Ishikawa (cell line): Measurements from ENCODE around the gene VEGFD.

Experiments used
- CEBPB ChIP-seq: IDR thresholded peaks from 2 replicates; pipeline ENCODE4 v1.6.1; 2012
- CREB1 ChIP-seq: IDR thresholded peaks from 2 replicates; pipeline ENCODE4 v1.6.1; 2012; ENCODE audit warnings: low read depth
- EGR1 ChIP-seq: IDR thresholded peaks from 2 replicates; pipeline ENCODE4 v1.6.1; 2012
- EP300 ChIP-seq: IDR thresholded peaks from 2 replicates; pipeline ENCODE4 v1.6.1; 2012; ENCODE audit warnings: borderline replicate concordance
- FOXM1 ChIP-seq: IDR thresholded peaks from 2 replicates; pipeline ENCODE4 v1.6.1; 2012; ENCODE audit warnings: low read depth, borderline replicate concordance
- NFIC ChIP-seq: IDR thresholded peaks from 2 replicates; pipeline ENCODE4 v1.6.1; 2012
- RAD21 ChIP-seq: IDR thresholded peaks from 2 replicates; pipeline ENCODE4 v1.6.1; 2012; ENCODE audit warnings: low read depth
- REST ChIP-seq: IDR thresholded peaks from 2 replicates; pipeline ENCODE4 v1.6.1; 2012; ENCODE audit warnings: low read depth, mild to moderate bottlenecking
- TAF1 ChIP-seq: IDR thresholded peaks from 2 replicates; pipeline ENCODE4 v1.6.1; 2012; ENCODE audit warnings: low read depth, mild to moderate bottlenecking
- TCF12 ChIP-seq: IDR thresholded peaks from 2 replicates; pipeline ENCODE4 v1.6.1; 2012; ENCODE audit warnings: low read depth
- TEAD4 ChIP-seq: IDR thresholded peaks from 2 replicates; pipeline ENCODE4 v1.6.1; 2012
- USF1 ChIP-seq: IDR thresholded peaks from 2 replicates; pipeline ENCODE4 v1.6.1; 2012
- YY1 ChIP-seq: IDR thresholded peaks from 2 replicates; pipeline ENCODE4 v1.6.1; 2012; ENCODE audit warnings: low read depth
- ZBTB7A ChIP-seq: IDR thresholded peaks from 2 replicates; pipeline ENCODE4 v1.6.1; 2012; ENCODE audit warnings: low read depth
- TF ChIP-seq, protein P1 (sequence below): IDR thresholded peaks from 2 replicates; pipeline ENCODE4 v1.6.1; 2012

Gene VEGFD

GRCh38 chrX:15418041-15418706 lies 34.0 kb upstream of the VEGFD start:
- TF ChIP-seq NFIC (no peak), RAD21 (no peak), ZBTB7A (no peak), TEAD4 (no peak), TAF1 (no peak), EGR1 (no peak), YY1 (no peak), FOXM1 (no peak)
- TF ChIP-seq, protein P1, sequence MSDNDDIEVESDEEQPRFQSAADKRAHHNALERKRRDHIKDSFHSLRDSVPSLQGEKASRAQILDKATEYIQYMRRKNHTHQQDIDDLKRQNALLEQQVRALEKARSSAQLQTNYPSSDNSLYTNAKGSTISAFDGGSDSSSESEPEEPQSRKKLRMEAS = no peak

GRCh38 chrX:15416133-15416993 lies 32.1 kb upstream of the VEGFD start:
- no peak for TF ChIP-seq CREB1

GRCh38 chrX:15413101-15413500 lies 28.9 kb upstream of the VEGFD start:
- TF ChIP-seq CREB1 = no peak

- no peak for TF ChIP-seq USF1
Observed at GRCh38 chrX:15410947-15411346, 26.7 kb upstream of the VEGFD start.

DNA sequence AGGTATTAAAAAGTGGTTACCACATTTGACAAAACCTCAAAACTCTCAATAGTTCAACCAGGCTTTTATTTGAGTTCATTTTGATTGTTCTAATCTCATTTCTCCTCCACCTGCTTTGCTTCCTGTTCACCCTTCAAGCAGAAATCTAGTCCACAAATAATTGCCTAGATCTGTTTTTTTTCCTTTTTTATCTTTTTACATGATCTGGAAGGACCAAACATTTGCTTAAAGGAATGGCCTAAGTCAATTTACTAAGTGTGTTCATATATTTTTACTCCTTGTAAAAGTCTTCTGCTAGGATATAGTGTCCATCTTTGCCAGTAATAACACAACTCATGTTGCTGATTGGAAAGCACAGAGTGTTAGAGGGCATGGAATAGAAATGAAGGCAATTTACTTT lies 26.2 kb upstream of the VEGFD start:
- TF ChIP-seq ZBTB7A = no peak
- TF ChIP-seq TAF1 = no peak
- no peak for TF ChIP-seq REST

DNA sequence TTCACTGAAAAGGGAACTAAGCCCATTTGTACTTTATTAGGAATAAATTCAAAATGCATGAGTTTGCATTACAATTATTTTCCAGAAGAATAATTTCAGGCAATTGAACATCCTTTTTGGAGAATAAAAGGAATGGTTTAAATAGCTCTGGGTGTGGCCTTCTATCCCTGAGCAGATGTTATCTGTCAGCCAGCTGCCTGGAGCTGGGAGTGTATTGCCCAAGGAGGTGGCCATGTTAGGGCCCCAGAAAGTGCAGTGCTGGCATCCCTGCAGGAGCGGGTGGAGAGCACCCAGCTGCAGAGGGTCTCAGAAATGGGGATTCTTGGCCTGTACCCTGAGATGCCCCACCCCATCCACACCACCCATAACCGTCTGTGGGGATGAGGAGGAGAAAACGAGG lies 21.6 kb upstream of the VEGFD start:
- TF ChIP-seq RAD21 (no peak), CEBPB (no peak), EP300 (no peak), USF1 (no peak), REST (no peak), EGR1 (no peak), NFIC (no peak), FOXM1 (no peak), TCF12 (no peak)
- TF ChIP-seq, protein P1 = no peak

GRCh38 chrX:15404401-15405096 lies 20.3 kb upstream of the VEGFD start:
- TF ChIP-seq TEAD4 = no peak
- TF ChIP-seq FOXM1 = no peak
- TF ChIP-seq CREB1 = no peak
- no peak for TF ChIP-seq TAF1
- TF ChIP-seq RAD21 = no peak
- TF ChIP-seq TCF12 = no peak
- no peak for TF ChIP-seq EP300
